Measurements from ENCODE around the gene POU2F3.

POU2F3 gene

GRCh38 chr11:120326845-120327281 lies 86.9 kb downstream of the POU2F3 start:
- TF ChIP-seq CTCF (IDR thresholded peaks at IDR 0.05) = no peak

GRCh38 chr11:120327311-120327710 lies 87.4 kb downstream of the POU2F3 start:
- no peak for TF ChIP-seq CTCF (IDR thresholded peaks at IDR 0.05)

- no peak for TF ChIP-seq CTCF (IDR thresholded peaks at IDR 0.05)
Measured at GRCh38 chr11:120329556-120329955, 89.6 kb downstream of the POU2F3 start.

- TF ChIP-seq CTCF (IDR thresholded peaks at IDR 0.05) = no peak
Measured at GRCh38 chr11:120330045-120330444, 90.1 kb downstream of the POU2F3 start.

GRCh38 chr11:120331301-120331996 lies 91.5 kb downstream of the POU2F3 start:
- no peak for TF ChIP-seq CTCF (IDR thresholded peaks at IDR 0.05)

GRCh38 chr11:120332822-120333716 lies 93.1 kb downstream of the POU2F3 start:
- TF ChIP-seq CTCF (IDR thresholded peaks at IDR 0.05) = no peak

- TF ChIP-seq CTCF (IDR thresholded peaks at IDR 0.05) = no peak
Measured at GRCh38 chr11:120333801-120334200, 93.9 kb downstream of the POU2F3 start.
